Naive thymus-derived CD8-positive, alpha-beta T cell (primary cell): ENCODE results near the gene MGST1. TPM values are rescaled to one million over a fixed set of nuclear protein-coding genes. Genes with fewer than 3 reads are reported as not detected.

Experiments used
- ATAC-seq, 2 donors: fragments of 150-1000 bp; cut with Tn5 transposase in 1 of 2; sonication (Bioruptor Pico), chemical (Tn5 transposase) in 1 of 2; 1 replicate in 1 of 2; 2 replicates in 1 of 2; pipeline ENCODE4 v1.10.0; 2021; ENCODE audit warnings: mild to moderate bottlenecking in 2 of 2, moderate library complexity in 2 of 2
- POLR2A ChIA-PET: fragments of 350-600 bp; sonication (Branson Sonifier 250); formaldehyde crosslinking; loops from one replicate; lab custom pipeline; 2021; ENCODE audit warnings: antibody characterized with exemption; lab: Charles Lee
- DNase-seq, 10 donors: peaks; one replicate each; pipeline versions ENCODE4 v3.0.0 to v3.0.0-alpha.2; 2020 to 2022
- H3K27ac Mint-ChIP-seq, 10 donors: one replicate each; pipeline ENCODE4 v1.8.0; 2020 to 2022; ENCODE audit warnings: mild to moderate bottlenecking in 10 of 10, mixed read lengths in 10 of 10, moderate library complexity in 4 of 10, inconsistent platforms in 1 of 10
- H3K27me3 Mint-ChIP-seq, 5 donors: one replicate each; pipeline ENCODE4 v1.8.0; 2021 to 2022; ENCODE audit warnings: mixed read lengths in 5 of 5
- H3K36me3 Mint-ChIP-seq, 3 donors: one replicate each; pipeline ENCODE4 v1.8.0; 2020 to 2022; ENCODE audit warnings: mixed read lengths in 3 of 3, mild to moderate bottlenecking in 2 of 3, inconsistent platforms in 1 of 3
- H3K4me1 Mint-ChIP-seq, 4 donors: one replicate each; pipeline ENCODE4 v1.8.0; 2021 to 2022; ENCODE audit warnings: mixed read lengths in 4 of 4
- H3K4me3 Mint-ChIP-seq, 10 donors: one replicate each; pipeline ENCODE4 v1.8.0; 2020 to 2022; ENCODE audit warnings: mild to moderate bottlenecking in 10 of 10, mixed read lengths in 10 of 10, moderate library complexity in 6 of 10, inconsistent platforms in 1 of 10
- H3K9me3 Mint-ChIP-seq, 9 donors: one replicate each; pipeline ENCODE4 v1.8.0; 2020 to 2022; ENCODE audit warnings: mixed read lengths in 9 of 9, mild to moderate bottlenecking in 3 of 9, inconsistent platforms in 1 of 9, moderate library complexity in 1 of 9
- polyA plus RNA-seq, 3 donors: library from polyadenylated mRNA; unstranded; fragments of 300-500 nt; fragmentation: Illumina TruSeq; gene quantifications; one replicate each; pipeline ENCODE4 v1.2.3, GENCODE V29; 2021
- total RNA-seq, 8 experiments: library from RNA in 2 of 8; stranded (reverse) in 2 of 8; gene quantifications; one replicate each; pipeline ENCODE4 v1.2.3 and lab custom pipeline; 2021 to 2026

Gene MGST1
- total and polyA plus RNA-seq, 5 experiments from 2014 or later = 0.75 TPM; not detected in 4

DNA sequence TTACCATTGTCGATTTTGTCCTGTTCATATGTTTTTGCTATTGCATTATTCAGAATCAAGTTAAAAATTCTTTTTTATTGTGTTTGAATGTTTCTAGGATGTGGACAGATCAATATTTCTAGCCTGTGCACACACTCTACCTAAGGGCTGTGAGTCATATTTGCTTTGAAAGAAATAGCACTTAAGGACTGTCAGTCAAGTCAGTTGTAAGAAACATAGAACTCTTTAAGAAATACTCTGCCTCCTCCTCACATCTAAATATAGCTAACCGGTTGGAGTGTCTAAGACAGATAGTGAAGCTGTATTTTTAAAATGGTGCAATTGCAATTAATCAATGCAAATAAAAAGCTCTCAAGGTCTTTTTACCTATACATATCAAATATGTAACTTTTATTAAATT is 17.9 kb upstream of the MGST1 start:
- POLR2A ChIA-PET = no interaction called here
- peaks cover 0 to 3% (median 0%) of the 10 kb centered on the region in 5 donors for H3K27me3 Mint-ChIP-seq
- H3K27ac Mint-ChIP-seq = no peak overlapping the region
- no peak overlapping the region for H3K4me3 Mint-ChIP-seq
- H3K36me3 Mint-ChIP-seq = peaks cover 0 to 9% (median 0%) of the 10 kb centered on the region in 3 donors
- H3K9me3 Mint-ChIP-seq = peaks cover 5 to 27% (median 13%) of the 10 kb centered on the region in 9 donors
- ATAC-seq = no peak
- H3K4me1 Mint-ChIP-seq = no peaks in the 10 kb centered on the region
- no peak for DNase-seq

DNA sequence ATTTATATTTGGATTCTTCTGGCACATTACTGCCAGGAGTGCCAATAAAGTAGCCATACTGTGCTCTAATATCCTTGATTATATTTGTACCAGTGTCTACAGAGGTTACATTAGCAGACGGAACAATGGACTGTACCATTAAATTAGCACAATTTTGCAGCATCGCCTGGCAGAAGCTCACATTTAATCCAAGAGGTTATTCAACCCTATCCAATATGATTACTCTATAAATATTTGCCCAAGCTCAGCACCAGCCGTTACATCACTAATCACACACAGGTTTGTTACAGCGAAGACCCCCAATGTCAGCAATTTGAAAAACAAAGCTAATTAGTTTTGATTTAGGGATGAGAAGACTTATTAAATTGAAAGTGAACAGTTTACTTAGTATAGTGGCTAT is 16.9 kb upstream of the MGST1 start:
- Mint-ChIP-seq H3K27ac (no peak overlapping the region), H3K9me3 (peaks cover 5 to 32% (median 13%) of the 10 kb centered on the region in 9 donors), H3K27me3 (peaks cover 0 to 7% (median 0%) of the 10 kb centered on the region in 5 donors), H3K36me3 (peaks cover 0 to 9% (median 0%) of the 10 kb centered on the region in 3 donors), H3K4me3 (no peak overlapping the region), H3K4me1 (no peaks in the 10 kb centered on the region)
- POLR2A ChIA-PET = no interaction called here
- DNase-seq = no peak
- ATAC-seq = no peak

DNA sequence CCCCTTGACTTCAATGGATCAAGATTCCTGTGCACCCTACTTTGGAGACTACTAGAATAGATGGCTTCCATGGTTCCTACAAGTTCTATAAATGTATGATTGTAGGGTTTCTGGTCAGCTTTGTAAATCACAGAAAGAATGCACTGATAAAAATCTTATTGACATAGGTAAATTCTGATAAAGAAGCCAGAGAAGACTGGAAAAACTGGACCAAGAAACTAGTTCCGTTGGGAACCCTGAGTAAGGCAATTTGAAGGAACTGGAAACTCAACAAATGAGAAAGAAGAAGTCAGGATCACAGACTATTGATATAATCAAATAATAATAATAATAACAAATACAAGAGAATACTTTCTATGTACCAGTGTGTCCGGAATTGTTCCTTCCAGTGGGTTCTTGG is 15.4 kb upstream of the MGST1 start:
- Mint-ChIP-seq H3K36me3 (peaks cover 0 to 9% (median 0%) of the 10 kb centered on the region in 3 donors), H3K27me3 (peaks cover 0 to 7% (median 0%) of the 10 kb centered on the region in 5 donors), H3K27ac (no peak overlapping the region), H3K4me3 (no peak overlapping the region), H3K4me1 (no peaks in the 10 kb centered on the region), H3K9me3 (peaks cover 2 to 28% (median 10%) of the 10 kb centered on the region in 9 donors)
- POLR2A ChIA-PET = no interaction called here
- no peak for DNase-seq
- ATAC-seq = no peak

DNA sequence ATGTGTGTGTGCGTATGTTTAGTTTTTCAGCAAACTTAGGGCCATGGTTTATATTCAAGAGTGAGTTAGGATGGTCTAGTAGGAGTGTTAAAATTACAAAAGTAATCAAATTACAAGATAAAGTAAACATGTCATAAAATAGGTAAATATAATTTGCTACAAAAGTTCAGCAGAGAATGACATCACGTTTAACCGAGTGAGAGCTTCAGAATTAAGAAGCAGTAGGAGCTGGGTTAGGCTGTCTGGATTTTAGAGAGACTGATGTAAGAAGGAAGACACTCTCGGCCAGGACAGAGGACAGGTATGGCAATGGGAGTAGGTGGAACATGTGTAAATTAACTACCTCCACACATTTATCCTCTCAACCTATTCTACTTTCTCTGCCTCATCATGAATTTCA is 11.6 kb upstream of the MGST1 start:
- no peak overlapping the region for H3K27ac Mint-ChIP-seq
- H3K4me1 Mint-ChIP-seq = no peaks in the 10 kb centered on the region
- ATAC-seq = no peak

DNA sequence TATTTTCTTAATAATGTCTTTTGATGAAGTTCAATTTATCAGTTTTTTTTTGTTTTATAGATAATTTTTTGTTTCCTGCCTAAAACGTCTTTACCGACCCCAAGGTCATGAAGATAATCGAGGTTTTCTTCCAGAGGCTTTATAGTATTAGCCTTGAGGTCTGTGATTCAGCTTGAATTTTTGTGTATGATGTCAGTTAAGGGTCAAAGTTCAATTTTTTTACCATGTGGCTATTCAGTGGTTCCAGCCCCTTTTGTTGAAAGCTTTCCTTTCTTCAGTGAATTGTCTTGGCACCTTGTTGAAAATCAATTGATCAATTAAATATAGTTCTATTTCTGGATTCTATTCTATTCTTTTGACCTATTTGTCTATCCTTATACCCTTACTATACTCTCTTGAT is 3.2 kb upstream of the MGST1 start:
- Mint-ChIP-seq H3K36me3 (no peaks in the 10 kb centered on the region), H3K4me1 (no peaks in the 10 kb centered on the region), H3K27me3 (peaks cover 7 to 21% (median 9%) of the 10 kb centered on the region in 5 donors), H3K27ac (no peak overlapping the region), H3K4me3 (no peak overlapping the region), H3K9me3 (peaks cover 0 to 11% (median 3%) of the 10 kb centered on the region in 9 donors)
- DNase-seq (no peak), ATAC-seq (no peak)
- POLR2A ChIA-PET = no interaction called here

More for the DNA sequence above, 11.6 kb upstream of the MGST1 start:
- Mint-ChIP-seq H3K4me3 (no peak overlapping the region), H3K9me3 (peaks cover 0 to 17% (median 3%) of the 10 kb centered on the region in 9 donors), H3K27me3 (peaks cover 0 to 7% (median 0%) of the 10 kb centered on the region in 5 donors), H3K36me3 (no peaks in the 10 kb centered on the region)
- POLR2A ChIA-PET = no interaction called here
- DNase-seq = no peak

DNA sequence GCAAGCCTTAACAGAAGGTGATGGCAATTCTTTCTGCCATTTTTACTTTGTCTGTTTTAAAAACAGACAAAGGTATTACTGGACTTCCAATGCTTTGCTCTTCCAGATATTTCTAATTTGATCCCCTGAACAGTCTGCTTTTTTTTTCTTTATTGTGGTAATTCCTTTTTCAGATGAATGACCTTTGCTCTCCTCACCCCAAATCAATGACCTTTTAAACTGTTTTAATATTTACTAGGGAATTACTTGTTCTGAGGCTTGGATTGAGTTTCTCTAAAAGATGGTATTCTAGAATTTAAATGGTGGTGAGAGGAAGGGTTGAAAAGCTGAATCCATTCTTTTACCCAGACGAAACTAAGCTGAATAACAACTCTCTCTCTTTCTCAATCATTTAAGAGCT is 2.3 kb upstream of the MGST1 start:
- POLR2A ChIA-PET = no interaction called here
- ATAC-seq = no peak
- H3K36me3 Mint-ChIP-seq = no peaks in the 10 kb centered on the region
- no peak overlapping the region for H3K27ac Mint-ChIP-seq
- peaks cover 0 to 11% (median 3%) of the 10 kb centered on the region in 9 donors for H3K9me3 Mint-ChIP-seq
- no peak for DNase-seq
- no peaks in the 10 kb centered on the region for H3K4me1 Mint-ChIP-seq
- H3K27me3 Mint-ChIP-seq = peaks cover 8 to 21% (median 9%) of the 10 kb centered on the region in 5 donors
- no peak overlapping the region for H3K4me3 Mint-ChIP-seq

DNA sequence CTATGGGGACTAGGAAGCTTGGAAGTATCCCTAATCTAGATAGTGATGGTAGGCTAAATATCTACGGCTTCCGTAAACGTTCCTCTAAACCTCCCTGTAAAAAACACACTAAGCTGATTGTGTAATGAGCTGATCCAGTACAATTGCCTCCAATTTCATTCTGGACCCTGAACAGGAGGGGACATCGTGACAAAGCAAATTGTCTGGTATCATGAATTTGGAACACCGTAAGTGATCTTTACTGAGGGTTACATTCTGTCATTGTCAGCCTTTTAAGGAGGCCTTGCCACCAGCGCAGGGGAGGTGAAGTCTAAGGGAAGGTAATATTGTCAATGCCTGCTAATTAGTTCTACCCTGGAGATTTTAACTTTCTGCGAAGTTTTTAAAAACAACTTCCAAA is 487 bp upstream of the MGST1 start:
- peaks cover 8 to 21% (median 9%) of the 10 kb centered on the region in 5 donors for H3K27me3 Mint-ChIP-seq
- H3K36me3 Mint-ChIP-seq = no peaks in the 10 kb centered on the region
- POLR2A ChIA-PET = no interaction called here
- ATAC-seq (no peak), DNase-seq (no peak)
- H3K27ac Mint-ChIP-seq = no peak overlapping the region
- no peaks in the 10 kb centered on the region for H3K4me1 Mint-ChIP-seq
- H3K9me3 Mint-ChIP-seq = peaks cover 0 to 11% (median 2%) of the 10 kb centered on the region in 9 donors
- H3K4me3 Mint-ChIP-seq = peak overlapping the region in 1 of 10 donors; percentile 5

DNA sequence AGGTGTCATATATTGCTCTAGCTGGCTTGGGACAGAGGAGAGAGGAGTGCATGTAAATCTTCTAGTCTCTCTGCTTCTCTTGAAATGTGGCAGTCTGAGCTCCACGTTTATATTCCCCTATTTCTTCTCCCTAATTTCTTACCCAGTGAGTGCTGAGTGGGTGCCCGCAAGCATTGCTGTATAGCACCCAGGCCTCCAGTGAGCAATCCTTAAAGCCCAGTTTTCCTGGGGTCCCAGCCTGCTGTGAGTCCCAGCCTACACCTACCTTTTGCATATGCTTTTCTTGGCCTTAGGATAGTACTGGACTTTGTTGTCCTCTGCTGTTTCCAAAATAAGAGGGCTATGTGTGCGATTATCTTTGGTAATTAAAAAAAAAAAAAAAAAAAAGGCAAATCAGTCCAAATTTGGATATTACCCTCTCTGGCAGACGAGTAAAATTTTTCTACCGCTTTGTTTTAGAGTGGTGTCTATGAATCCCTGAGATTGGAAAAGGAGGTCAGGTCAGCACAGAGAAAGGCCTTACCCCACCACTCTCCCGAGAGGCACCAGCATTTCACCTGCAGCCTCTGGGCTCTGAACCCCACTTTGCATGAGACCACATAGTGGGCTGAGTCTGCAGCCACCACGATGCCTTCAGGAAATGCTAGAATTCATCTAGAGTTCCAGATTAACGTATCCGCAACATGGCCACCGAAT is 1.1 kb downstream of the MGST1 start:
- Mint-ChIP-seq H3K36me3 (no peaks in the 10 kb centered on the region), H3K4me3 (no peak overlapping the region), H3K27ac (no peak overlapping the region), H3K4me1 (no peaks in the 10 kb centered on the region), H3K27me3 (peaks cover 8 to 21% (median 9%) of the 10 kb centered on the region in 5 donors), H3K9me3 (peaks cover 0 to 6% (median 0%) of the 10 kb centered on the region in 9 donors)
- ATAC-seq (no peak), DNase-seq (no peak)
- POLR2A ChIA-PET = no interaction called here

DNA sequence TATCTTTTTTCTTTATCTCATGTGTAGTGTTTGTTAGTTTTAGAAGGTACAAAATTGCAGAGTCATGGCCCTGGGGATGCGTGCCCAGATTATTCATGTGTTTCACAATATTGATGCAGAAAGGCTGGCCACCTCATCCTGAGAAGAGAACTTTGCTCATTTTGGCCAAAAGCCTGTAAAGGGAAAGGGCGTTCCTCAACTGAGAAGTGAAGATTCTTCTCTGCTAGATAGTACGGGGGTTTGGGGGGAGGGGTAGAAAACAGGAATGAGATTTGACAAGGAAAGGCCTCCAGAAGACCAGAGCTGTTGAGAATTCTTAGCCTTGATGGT is 1.7 kb downstream of the MGST1 start:
- Mint-ChIP-seq H3K36me3 (no peaks in the 10 kb centered on the region), H3K27ac (no peak overlapping the region), H3K27me3 (peaks cover 8 to 21% (median 9%) of the 10 kb centered on the region in 5 donors), H3K4me1 (no peaks in the 10 kb centered on the region), H3K9me3 (peaks cover 0 to 6% (median 0%) of the 10 kb centered on the region in 9 donors), H3K4me3 (no peak overlapping the region)
- POLR2A ChIA-PET = no interaction called here
- DNase-seq (no peak), ATAC-seq (no peak)

DNA sequence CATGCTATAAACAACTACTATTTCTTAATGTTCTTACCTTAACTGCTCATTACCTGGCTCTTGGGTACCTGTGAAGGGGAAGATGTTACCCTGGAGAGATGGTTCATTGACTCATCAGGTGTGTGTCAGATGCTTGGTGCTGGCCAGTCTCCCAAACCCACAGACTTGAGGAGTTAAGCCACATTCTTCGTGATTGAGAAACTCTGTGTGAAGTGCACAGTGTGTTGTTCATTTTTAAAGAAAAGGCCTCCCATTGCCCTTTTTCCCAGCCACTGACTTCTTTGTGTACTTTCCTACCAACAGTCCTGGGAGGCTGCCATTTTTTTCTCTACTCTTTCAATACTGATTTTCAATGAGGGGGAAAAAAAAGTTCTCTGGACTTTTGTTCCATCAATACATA is 3.2 kb downstream of the MGST1 start:
- Mint-ChIP-seq H3K4me3 (no peak overlapping the region), H3K9me3 (peaks cover 0 to 6% (median 0%) of the 10 kb centered on the region in 9 donors), H3K4me1 (no peaks in the 10 kb centered on the region), H3K27ac (no peak overlapping the region), H3K36me3 (no peaks in the 10 kb centered on the region), H3K27me3 (peaks cover 7 to 21% (median 9%) of the 10 kb centered on the region in 5 donors)
- ATAC-seq = no peak
- DNase-seq = no peak
- POLR2A ChIA-PET = no interaction called here

DNA sequence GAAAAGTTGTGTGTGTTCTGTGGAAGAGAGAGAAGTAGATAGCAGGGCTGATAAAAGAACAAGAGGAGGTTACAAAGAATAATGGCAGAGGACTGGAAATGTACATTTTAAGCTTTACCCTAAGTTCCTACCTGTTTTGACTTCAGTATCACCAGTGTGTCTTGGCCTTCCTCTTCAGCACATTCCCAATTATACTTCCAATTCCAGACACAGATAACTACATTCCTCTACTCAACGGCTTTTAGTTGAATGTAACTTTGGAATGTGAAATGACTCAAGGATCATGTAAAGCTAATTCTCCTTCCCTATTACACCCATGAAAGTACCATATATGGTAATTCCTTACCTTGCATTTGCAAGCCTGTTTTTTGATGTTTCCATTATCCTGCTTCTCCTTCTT is 5.0 kb downstream of the MGST1 start:
- POLR2A ChIA-PET = no interaction called here
- H3K4me3 Mint-ChIP-seq = no peak overlapping the region
- no peak overlapping the region for H3K27ac Mint-ChIP-seq
- no peak for ATAC-seq
- peaks cover 0 to 11% (median 5%) of the 10 kb centered on the region in 5 donors for H3K27me3 Mint-ChIP-seq
- H3K36me3 Mint-ChIP-seq = no peaks in the 10 kb centered on the region
- no peaks in the 10 kb centered on the region for H3K4me1 Mint-ChIP-seq
- H3K9me3 Mint-ChIP-seq = peaks cover 0 to 6% (median 0%) of the 10 kb centered on the region in 9 donors
- no peak for DNase-seq

DNA sequence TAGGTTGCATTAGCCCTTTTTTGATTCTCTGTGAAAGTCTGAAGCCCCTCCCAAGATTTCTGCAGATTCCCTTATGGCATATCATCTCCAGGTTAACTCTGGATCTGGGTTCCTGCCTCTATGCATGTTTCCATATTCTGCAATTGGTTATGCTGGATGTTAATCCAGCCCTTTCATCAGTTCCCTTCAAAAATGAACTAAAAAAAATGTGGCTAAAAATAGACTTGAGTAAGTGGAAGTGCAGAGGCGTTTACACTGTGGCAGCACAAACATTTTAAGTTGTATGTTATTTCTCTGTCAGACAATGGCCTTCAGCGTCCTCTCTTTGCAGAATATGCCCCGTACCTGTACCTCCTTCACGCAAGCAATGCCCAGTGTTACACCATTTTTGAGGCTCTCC is 11.4 kb downstream of the MGST1 start:
- DNase-seq (no peak), ATAC-seq (no peak)
- Mint-ChIP-seq H3K36me3 (no peaks in the 10 kb centered on the region), H3K4me3 (no peak overlapping the region), H3K27ac (no peak overlapping the region), H3K9me3 (peaks cover 0 to 27% (median 4%) of the 10 kb centered on the region in 9 donors), H3K27me3 (peaks cover 0 to 7% (median 0%) of the 10 kb centered on the region in 5 donors), H3K4me1 (peaks cover 0 to 3% (median 0%) of the 10 kb centered on the region in 4 donors)
- POLR2A ChIA-PET = no interaction called here

DNA sequence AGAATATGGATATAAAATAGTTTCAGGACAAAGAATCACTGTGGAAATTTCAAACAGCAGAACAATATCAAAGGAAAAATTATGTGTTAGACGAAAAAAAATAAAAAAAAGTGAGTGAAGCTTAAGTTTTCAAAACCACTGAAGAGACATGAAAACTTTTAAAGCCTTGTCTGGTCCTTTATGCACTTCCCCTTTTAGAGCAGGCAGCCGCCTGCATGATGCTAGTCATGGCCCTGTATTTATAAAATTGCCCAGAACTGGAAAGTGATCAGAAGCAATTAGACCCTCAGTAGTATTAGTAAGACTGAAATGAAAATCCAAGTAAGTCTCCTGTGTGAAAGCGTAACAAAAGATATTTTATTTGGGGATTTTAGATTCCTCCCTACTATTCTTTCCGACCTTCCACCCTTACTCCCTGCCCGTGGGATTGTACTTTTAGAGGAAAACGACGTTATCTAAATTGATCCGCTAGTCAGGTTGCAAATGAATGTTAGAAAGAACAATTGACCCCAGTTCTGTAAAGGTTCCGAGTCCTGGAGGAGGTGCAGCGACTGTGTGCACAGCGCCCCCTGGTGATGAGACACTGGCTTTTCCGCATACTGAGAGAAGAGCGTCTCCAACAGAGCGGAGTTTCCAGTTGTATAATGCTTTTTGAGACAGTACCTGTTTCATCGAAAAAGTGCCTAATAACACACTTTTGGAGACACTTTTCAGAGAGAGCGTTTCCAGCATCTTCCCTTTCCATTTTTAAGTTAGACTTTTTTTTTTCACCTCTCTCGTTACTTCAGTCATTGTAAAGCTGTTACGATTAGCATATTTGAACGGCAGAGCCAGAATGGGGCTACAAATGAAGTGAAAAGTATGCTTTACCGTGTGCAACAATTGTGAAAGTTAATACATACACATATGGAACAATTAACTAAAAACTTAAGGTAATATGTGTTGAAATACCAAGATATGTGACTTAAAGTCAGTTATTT is 12.4 kb downstream of the MGST1 start:
- POLR2A ChIA-PET = no interaction called here
- peaks cover 0 to 3% (median 0%) of the 10 kb centered on the region in 4 donors for H3K4me1 Mint-ChIP-seq

More for the DNA sequence above, 12.4 kb downstream of the MGST1 start:
- peaks cover 0 to 7% (median 0%) of the 10 kb centered on the region in 5 donors for H3K27me3 Mint-ChIP-seq
- no peak for ATAC-seq
- H3K36me3 Mint-ChIP-seq = no peaks in the 10 kb centered on the region
- H3K4me3 Mint-ChIP-seq = no peak overlapping the region
- H3K9me3 Mint-ChIP-seq = peaks cover 0 to 27% (median 4%) of the 10 kb centered on the region in 9 donors
- H3K27ac Mint-ChIP-seq = no peak overlapping the region
- no peak for DNase-seq
